Glutamatergic neuron (in vitro differentiated cells): ENCODE data around the gene LRP1B. TPM values are rescaled to one million over a fixed set of nuclear protein-coding genes. Genes with fewer than 3 reads are reported as not detected.

Source experiments
- DNase-seq: peaks from one replicate; pipeline ENCODE4 v3.0.0; 2022
- H3K27ac Mint-ChIP-seq: one replicate; pipeline ENCODE4 v1.8.0; 2020; ENCODE audit warnings: mild to moderate bottlenecking, mixed read lengths, inconsistent platforms; ENCODE audit not compliant: unreplicated experiment
- H3K27me3 Mint-ChIP-seq: one replicate; pipeline ENCODE4 v1.8.0; 2020; ENCODE audit warnings: mild to moderate bottlenecking, moderate library complexity, mixed read lengths, inconsistent platforms; ENCODE audit not compliant: unreplicated experiment
- H3K36me3 Mint-ChIP-seq: one replicate; pipeline ENCODE4 v1.8.0; 2020; ENCODE audit warnings: mild to moderate bottlenecking, mixed read lengths, inconsistent platforms; ENCODE audit not compliant: unreplicated experiment
- H3K4me1 Mint-ChIP-seq: one replicate; pipeline ENCODE4 v1.8.0; 2020; ENCODE audit warnings: mild to moderate bottlenecking, low read depth, mixed read lengths, inconsistent platforms; ENCODE audit not compliant: unreplicated experiment
- H3K4me3 Mint-ChIP-seq: one replicate; pipeline ENCODE4 v1.8.0; 2020; ENCODE audit warnings: mild to moderate bottlenecking, mixed read lengths, inconsistent platforms; ENCODE audit not compliant: unreplicated experiment
- H3K9me3 Mint-ChIP-seq: one replicate; pipeline ENCODE4 v1.8.0; 2020; ENCODE audit warnings: mild to moderate bottlenecking, moderate library complexity, mixed read lengths, inconsistent platforms; ENCODE audit not compliant: unreplicated experiment
- CTCF ChIP-seq: fragments of 200-600 bp; sonication (generic); IDR thresholded peaks from one replicate; pipeline ENCODE4 v1.5.0; 2021; ENCODE audit not compliant: partially characterized antibody, unreplicated experiment
- total RNA-seq: library from RNA; stranded (reverse); fragmentation: NEBNext Ultra II Directional; extraction: Animal tissue kit (Norgen Biotek cat#: 25700); gene quantifications from one replicate; pipeline ENCODE4 v1.2.1, GENCODE V29; 2021; ENCODE audit not compliant: unreplicated experiment

Gene LRP1B
- total RNA-seq, 1 donor from 2014 or later, result 28.7 TPM

- no peak for DNase-seq
These were observed 1132.2 kb downstream of the LRP1B start for GRCh38 chr2:140998577-140998976.

GRCh38 chr2:140998017-140998416 lies 1132.8 kb downstream of the LRP1B start:
- Mint-ChIP-seq H3K27ac (no peak overlapping the region), H3K4me1 (no peaks in the 10 kb centered on the region), H3K36me3 (no peaks in the 10 kb centered on the region), H3K4me3 (no peak overlapping the region), H3K27me3 (no peaks in the 10 kb centered on the region), H3K9me3 (no peaks in the 10 kb centered on the region)
- no peak for DNase-seq
- TF ChIP-seq CTCF, result no peak

More at GRCh38 chr2:140998577-140998976, 1132.2 kb downstream of the LRP1B start:
- Mint-ChIP-seq H3K9me3 (no peaks in the 10 kb centered on the region), H3K27me3 (no peaks in the 10 kb centered on the region), H3K36me3 (peaks cover 3% of the 10 kb centered on the region), H3K4me1 (no peaks in the 10 kb centered on the region), H3K4me3 (no peak overlapping the region), H3K27ac (no peak overlapping the region)
- no peak for TF ChIP-seq CTCF

GRCh38 chr2:140994856-140995255 lies 1136.0 kb downstream of the LRP1B start:
- Mint-ChIP-seq H3K27me3 (no peaks in the 10 kb centered on the region), H3K36me3 (no peaks in the 10 kb centered on the region), H3K27ac (no peak overlapping the region), H3K4me3 (no peak overlapping the region), H3K4me1 (no peaks in the 10 kb centered on the region), H3K9me3 (no peaks in the 10 kb centered on the region)
- DNase-seq, result no peak
- no peak for TF ChIP-seq CTCF

GRCh38 chr2:140990416-140990815 lies 1140.4 kb downstream of the LRP1B start:
- Mint-ChIP-seq H3K9me3 (no peaks in the 10 kb centered on the region), H3K4me1 (no peaks in the 10 kb centered on the region), H3K36me3 (no peaks in the 10 kb centered on the region), H3K27me3 (no peaks in the 10 kb centered on the region), H3K4me3 (no peak overlapping the region), H3K27ac (no peak overlapping the region)
- DNase-seq, result no peak
- TF ChIP-seq CTCF, result no peak

GRCh38 chr2:140988597-140988996 lies 1142.2 kb downstream of the LRP1B start:
- Mint-ChIP-seq H3K4me3 (no peak overlapping the region), H3K4me1 (no peaks in the 10 kb centered on the region), H3K27ac (no peak overlapping the region)

More at GRCh38 chr2:140988597-140988996, 1142.2 kb downstream of the LRP1B start:
- TF ChIP-seq CTCF, result no peak
- Mint-ChIP-seq H3K9me3 (no peaks in the 10 kb centered on the region), H3K27me3 (no peaks in the 10 kb centered on the region), H3K36me3 (no peaks in the 10 kb centered on the region)
- no peak for DNase-seq
